Fibroblast of lung (primary cell): ENCODE measurements around the gene MAP3K4. TPM values are rescaled to one million over a fixed set of nuclear protein-coding genes. Genes with fewer than 3 reads are reported as not detected.

ENCODE experiments used
- DNase-seq, 2 donors: peaks; one replicate each; pipeline versions ENCODE4 v3.0.0 to v3.0.0-alpha.2; 2010; ENCODE audit warnings: low read depth in 2 of 2
- H2AFZ ChIP-seq: 2 replicates; pipeline ENCODE4 v1.5.1; 2012; ENCODE audit warnings: low read length, control low read depth, inconsistent platforms
- H3K27ac ChIP-seq: 2 replicates; pipeline ENCODE4 v1.5.1; 2011; ENCODE audit warnings: low read length, control low read depth; ENCODE audit not compliant: insufficient read depth
- H3K27me3 ChIP-seq: 2 replicates; pipeline ENCODE4 v1.5.1; 2011; ENCODE audit warnings: mild to moderate bottlenecking, low read length; ENCODE audit not compliant: control insufficient read depth, insufficient read depth
- H3K36me3 ChIP-seq: 2 replicates; pipeline ENCODE4 v1.5.1; 2011; ENCODE audit warnings: low read length; ENCODE audit not compliant: control insufficient read depth, insufficient read depth
- H3K4me1 ChIP-seq: 2 replicates; pipeline ENCODE4 v1.5.1; 2011; ENCODE audit warnings: low read length; ENCODE audit not compliant: control insufficient read depth, insufficient read depth; ENCODE audit errors: extremely low read depth
- H3K4me2 ChIP-seq: 2 replicates; pipeline ENCODE4 v1.5.1; 2011; ENCODE audit warnings: low read length, control low read depth; ENCODE audit not compliant: insufficient read depth; ENCODE audit errors: extremely low read depth
- H3K4me3 ChIP-seq, 4 experiments: fragments of 200-600 bp in 1 of 4; sonication (generic) in 1 of 4; replicated peaks in 1 of 4; 2 replicates each; pipeline ENCODE4 v1.5.1; 2011 to 2016; ENCODE audit warnings: low read length in 4 of 4, low read depth in 3 of 4, mild to moderate bottlenecking in 3 of 4, control low read depth in 2 of 4, inconsistent platforms in 1 of 4, mixed read lengths in 1 of 4; ENCODE audit not compliant: insufficient read depth in 1 of 4; ENCODE audit errors: control extremely low read depth in 1 of 4
- H3K79me2 ChIP-seq: 2 replicates; pipeline ENCODE4 v1.5.1; 2012; ENCODE audit warnings: mild to moderate bottlenecking, low read length, inconsistent platforms; ENCODE audit not compliant: control insufficient read depth, insufficient read depth
- H3K9ac ChIP-seq: 2 replicates; pipeline ENCODE4 v1.5.1; 2011; ENCODE audit warnings: mild to moderate bottlenecking, low read length, control low read depth; ENCODE audit not compliant: insufficient read depth
- H3K9me3 ChIP-seq: 2 replicates; pipeline ENCODE4 v1.5.1; 2012; ENCODE audit warnings: low read depth, low read length; ENCODE audit not compliant: control insufficient read depth, insufficient read depth
- H4K20me1 ChIP-seq: 2 replicates; pipeline ENCODE4 v1.5.1; 2011; ENCODE audit warnings: low read length; ENCODE audit not compliant: control insufficient read depth, insufficient read depth; ENCODE audit errors: extremely low read depth
- CTCF ChIP-seq, 2 donors: IDR thresholded peaks in 1 of 2; conservative IDR thresholded peaks in 1 of 2; 1 replicate in 1 of 2; 2 replicates in 1 of 2; pipeline ENCODE4 v1.5.1; 2011 to 2012; ENCODE audit warnings: low read length in 2 of 2, control low read depth in 1 of 2, inconsistent platforms in 1 of 2, low read depth in 1 of 2, mild to moderate bottlenecking in 1 of 2
- EZH2 ChIP-seq: IDR thresholded peaks from 2 replicates; pipeline ENCODE4 v1.5.1; 2012; ENCODE audit warnings: low read length, control low read depth, mild to moderate bottlenecking; ENCODE audit errors: missing control alignments
- polyA plus RNA-seq, 2 donors: library from polyadenylated mRNA; depleted of rRNA in 1 of 2; stranded (reverse) in 1 of 2; unstranded in 1 of 2; fragments of >200 nt; gene quantifications; 2 replicates each; pipeline ENCODE4 v1.2.1, GENCODE V29; 2011 to 2012; ENCODE audit warnings: missing spikeins in 1 of 2
- total RNA-seq: library from RNA; depleted of rRNA; stranded (reverse); fragments of >200 nt; gene quantifications from 2 replicates; pipeline ENCODE4 v1.2.1, GENCODE V29; 2014

The MAP3K4 gene
- total and polyA plus RNA-seq, 2 donors (not counting 1 experiment from before 2014, with no cell fraction given) = 9.1 to 44.4 TPM

GRCh38 chr6:161136655-161137054 is 145.1 kb downstream of the MAP3K4 start:
- H3K9me3 ChIP-seq = no peaks in the 10 kb centered on the region
- H3K4me1 ChIP-seq = no peaks in the 10 kb centered on the region
- peaks cover 2% of the 10 kb centered on the region for H3K36me3 ChIP-seq
- no peak for TF ChIP-seq CTCF (conservative IDR thresholded peaks at IDR 0.05 in 1 of 2, IDR thresholded peaks at IDR 0.05 in 1 of 2; ENCODE audit: low read depth in 1 of 2, low read length in 2 of 2)
- no peak for TF ChIP-seq EZH2
- no peak overlapping the region for H2AFZ ChIP-seq
- no peaks in the 10 kb centered on the region for H3K27me3 ChIP-seq
- no peak for DNase-seq
- no peak overlapping the region for H3K4me3 ChIP-seq
- H4K20me1 ChIP-seq = no peaks in the 10 kb centered on the region
- no peak overlapping the region for H3K4me2 ChIP-seq
- no peak overlapping the region for H3K27ac ChIP-seq
- H3K79me2 ChIP-seq = no peaks in the 10 kb centered on the region
- no peak overlapping the region for H3K9ac ChIP-seq

- no peak for TF ChIP-seq EZH2
- TF ChIP-seq CTCF (conservative IDR thresholded peaks at IDR 0.05 in 1 of 2, IDR thresholded peaks at IDR 0.05 in 1 of 2; ENCODE audit: low read depth in 1 of 2, low read length in 2 of 2) = peak in 1 of 2 donors; percentile 3
- H2AFZ ChIP-seq = no peak overlapping the region
- no peak overlapping the region for H3K4me3 ChIP-seq
- no peak overlapping the region for H3K4me2 ChIP-seq
- no peak overlapping the region for H3K27ac ChIP-seq
- peaks cover 2% of the 10 kb centered on the region for H3K36me3 ChIP-seq
- no peaks in the 10 kb centered on the region for H4K20me1 ChIP-seq
- DNase-seq = no peak
- no peaks in the 10 kb centered on the region for H3K9me3 ChIP-seq
- H3K79me2 ChIP-seq = no peaks in the 10 kb centered on the region
- H3K27me3 ChIP-seq = no peaks in the 10 kb centered on the region
- no peak overlapping the region for H3K9ac ChIP-seq
- H3K4me1 ChIP-seq = no peaks in the 10 kb centered on the region
These were observed 145.8 kb downstream of the MAP3K4 start for GRCh38 chr6:161137320-161137719.

GRCh38 chr6:161137839-161138542 is 146.4 kb downstream of the MAP3K4 start:
- no peaks in the 10 kb centered on the region for H3K27me3 ChIP-seq
- no peak overlapping the region for H3K27ac ChIP-seq
- H2AFZ ChIP-seq = no peak overlapping the region
- H3K4me1 ChIP-seq = no peaks in the 10 kb centered on the region
- peak; percentile 23 to 52 for DNase-seq
- no peaks in the 10 kb centered on the region for H3K9me3 ChIP-seq
- no peak overlapping the region for H3K4me3 ChIP-seq
- H3K9ac ChIP-seq = no peak overlapping the region
- no peaks in the 10 kb centered on the region for H3K79me2 ChIP-seq
- TF ChIP-seq CTCF (conservative IDR thresholded peaks at IDR 0.05 in 1 of 2, IDR thresholded peaks at IDR 0.05 in 1 of 2; ENCODE audit: low read depth in 1 of 2, low read length in 2 of 2) (no peak), EZH2 (no peak)
- no peaks in the 10 kb centered on the region for H4K20me1 ChIP-seq
- no peak overlapping the region for H3K4me2 ChIP-seq
- H3K36me3 ChIP-seq = peaks cover 2% of the 10 kb centered on the region
